ENCODE results near the gene SELENOO. TPM values are rescaled to one million over a fixed set of nuclear protein-coding genes. Genes with fewer than 3 reads are reported as not detected.
A peak's percentile ranks its signal among the peaks of the same experiment; 100 is the strongest.

The SELENOO gene
- total RNA-seq, 1 donor, result 15.5 TPM

GRCh38 chr22:50245214-50246072, 44.6 kb downstream of the SELENOO start:
- TF ChIP-seq CTCF (IDR thresholded peaks at IDR 0.05; ENCODE audit: insufficient read depth, low read length), result no peak
- H3K4me3 ChIP-seq (ENCODE audit: low read depth, low read length), result peak overlapping the region; percentile 77
- no peak for DNase-seq (ENCODE audit: low read depth)

- TF ChIP-seq CTCF (IDR thresholded peaks at IDR 0.05; ENCODE audit: insufficient read depth, low read length), result no peak
- no peak overlapping the region for H3K4me3 ChIP-seq (ENCODE audit: low read depth, low read length)
- no peak for DNase-seq (ENCODE audit: low read depth)
These were observed 45.7 kb downstream of the SELENOO start for GRCh38 chr22:50246242-50247175.

GRCh38 chr22:50247748-50248147, 46.9 kb downstream of the SELENOO start:
- DNase-seq (ENCODE audit: low read depth), result peak; percentile 40
- no peak for TF ChIP-seq CTCF (IDR thresholded peaks at IDR 0.05; ENCODE audit: insufficient read depth, low read length)

GRCh38 chr22:50248196-50249081, 47.6 kb downstream of the SELENOO start:
- DNase-seq (ENCODE audit: low read depth), result no peak
- H3K4me3 ChIP-seq (ENCODE audit: low read depth, low read length), result no peak overlapping the region
- no peak for TF ChIP-seq CTCF (IDR thresholded peaks at IDR 0.05; ENCODE audit: insufficient read depth, low read length)

More at GRCh38 chr22:50247748-50248147, 46.9 kb downstream of the SELENOO start:
- no peak overlapping the region for H3K4me3 ChIP-seq (ENCODE audit: low read depth, low read length)

- no peak for DNase-seq (ENCODE audit: low read depth)
- no peak for TF ChIP-seq CTCF (IDR thresholded peaks at IDR 0.05; ENCODE audit: insufficient read depth, low read length)
- peak overlapping the region; percentile 84 for H3K4me3 ChIP-seq (ENCODE audit: low read depth, low read length)
These were observed 48.8 kb downstream of the SELENOO start for GRCh38 chr22:50249341-50250248.

Measured in fibroblast of the aortic adventitia (primary cell).